ENCODE data around the gene KCNV2.

The KCNV2 gene

GRCh38 chr9:2730971-2731370 lies 13.7 kb downstream of the KCNV2 start:
- no peaks in the 10 kb centered on the region for H3K36me3 ChIP-seq (replicated peaks)
- TF ChIP-seq CTCF (IDR thresholded peaks at IDR 0.05; ENCODE audit: low read depth, low read length, missing control alignments): no peak
- no peak for DNase-seq
- no peak overlapping the region for H3K4me3 ChIP-seq (ENCODE audit: low read depth, low read length)
- in situ Hi-C loops (cut with HindIII; ENCODE audit: low pct_ligation_motif_present, low sequenced_read_pairs): no loop called here
- no peak overlapping the region for H3K27ac ChIP-seq
- H3K27me3 ChIP-seq (replicated peaks): no peaks in the 10 kb centered on the region

- Histone ChIP-seq H3K36me3 (replicated peaks) (no peaks in the 10 kb centered on the region), H3K27me3 (replicated peaks) (no peaks in the 10 kb centered on the region), H3K4me3 (ENCODE audit: low read depth, low read length) (no peak overlapping the region), H3K27ac (no peak overlapping the region)
- DNase-seq: no peak
- in situ Hi-C loops (cut with HindIII; ENCODE audit: low pct_ligation_motif_present, low sequenced_read_pairs): no loop called here
- TF ChIP-seq CTCF (IDR thresholded peaks at IDR 0.05; ENCODE audit: low read depth, low read length, missing control alignments): no peak
These were observed 15.2 kb downstream of the KCNV2 start for GRCh38 chr9:2732492-2732891.

GRCh38 chr9:2740616-2741015 lies 23.3 kb downstream of the KCNV2 start:
- H3K27me3 ChIP-seq (replicated peaks): no peaks in the 10 kb centered on the region
- peak; percentile 21 for DNase-seq
- peaks cover 2% of the 10 kb centered on the region for H3K36me3 ChIP-seq (replicated peaks)
- in situ Hi-C loops (cut with HindIII; ENCODE audit: low pct_ligation_motif_present, low sequenced_read_pairs): no loop called here
- H3K4me3 ChIP-seq (ENCODE audit: low read depth, low read length): no peak overlapping the region
- no peak overlapping the region for H3K27ac ChIP-seq
- TF ChIP-seq CTCF (IDR thresholded peaks at IDR 0.05; ENCODE audit: low read depth, low read length, missing control alignments): no peak

- Histone ChIP-seq H3K27ac (no peak overlapping the region), H3K4me3 (ENCODE audit: low read depth, low read length) (no peak overlapping the region), H3K36me3 (replicated peaks) (peaks cover 2% of the 10 kb centered on the region), H3K27me3 (replicated peaks) (no peaks in the 10 kb centered on the region)
- no peak for DNase-seq
- in situ Hi-C loops (cut with HindIII; ENCODE audit: low pct_ligation_motif_present, low sequenced_read_pairs): no loop called here
- TF ChIP-seq CTCF (IDR thresholded peaks at IDR 0.05; ENCODE audit: low read depth, low read length, missing control alignments): no peak
These were observed 24.3 kb downstream of the KCNV2 start for GRCh38 chr9:2741441-2742158.

DNA sequence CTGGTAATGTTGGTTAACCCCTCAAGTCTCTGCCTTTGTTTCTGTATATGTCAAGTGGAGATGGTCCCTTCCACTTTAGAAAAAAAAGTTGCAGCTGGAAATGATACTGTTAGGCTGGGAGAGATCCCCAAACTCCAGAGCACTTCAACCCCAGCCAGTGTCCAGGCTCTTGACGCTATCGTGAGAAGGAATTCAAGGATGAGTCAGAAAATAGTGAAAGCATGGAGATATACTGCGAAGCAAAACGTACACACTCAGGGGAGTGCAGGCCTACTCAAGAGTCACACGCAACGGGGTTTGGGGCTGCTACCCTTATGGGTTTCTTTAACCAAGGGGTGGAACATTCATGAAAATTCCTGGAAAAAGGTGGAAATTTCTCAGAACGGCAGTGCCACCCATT lies 24.9 kb downstream of the KCNV2 start:
- Histone ChIP-seq H3K27ac (no peak overlapping the region), H3K36me3 (replicated peaks) (peaks cover 2% of the 10 kb centered on the region), H3K27me3 (replicated peaks) (no peaks in the 10 kb centered on the region), H3K4me3 (ENCODE audit: low read depth, low read length) (no peak overlapping the region)
- TF ChIP-seq CTCF (IDR thresholded peaks at IDR 0.05; ENCODE audit: low read depth, low read length, missing control alignments): no peak
- no peak for DNase-seq
- in situ Hi-C loops (cut with HindIII; ENCODE audit: low pct_ligation_motif_present, low sequenced_read_pairs): no loop called here
